ENCODE results near the gene RBM23. TPM values are rescaled to one million over a fixed set of nuclear protein-coding genes. Genes with fewer than 3 reads are reported as not detected.
"Not testable (repeated sequence)": the region's sequence is repeated elsewhere in the genome, so short reads cannot be mapped to it uniquely, and the experiment has no call there.

RBM23 gene
- total RNA-seq, 1 donor from 2014 or later = 113 TPM

GRCh38 chr14:22952418-22952817 is 33.5 kb upstream of the RBM23 start:
- H3K4me1 ChIP-seq = peaks cover 5 to 9% of the 10 kb centered on the region in 2 donors
- H3K27me3 ChIP-seq = no peaks in the 10 kb centered on the region
- no peaks in the 10 kb centered on the region for H3K9me3 ChIP-seq
- TF ChIP-seq CTCF (IDR thresholded peaks at IDR 0.05) = no peak
- intact Hi-C loops (cut with DNase I) = no loop called here
- no peak for DNase-seq (ENCODE audit: low spot score in 2 of 2)
- no peak overlapping the region for H3K4me3 ChIP-seq
- peaks cover 12 to 38% of the 10 kb centered on the region in 2 donors for H3K36me3 ChIP-seq
- no peak overlapping the region for H3K27ac ChIP-seq

GRCh38 chr14:22951795-22952194 is 32.8 kb upstream of the RBM23 start:
- peaks cover 18 to 44% of the 10 kb centered on the region in 2 donors for H3K36me3 ChIP-seq
- H3K4me3 ChIP-seq; H3K27ac ChIP-seq; intact Hi-C loops (cut with DNase I); H3K4me1 ChIP-seq; DNase-seq (ENCODE audit: low spot score in 2 of 2); H3K27me3 ChIP-seq; H3K9me3 ChIP-seq: not testable (repeated sequence)

- Histone ChIP-seq H3K9me3 (no peaks in the 10 kb centered on the region), H3K27ac (no peak overlapping the region), H3K4me1 (no peaks in the 10 kb centered on the region), H3K27me3 (no peaks in the 10 kb centered on the region), H3K4me3 (no peak overlapping the region), H3K36me3 (peaks cover 20 to 52% of the 10 kb centered on the region in 2 donors)
- intact Hi-C loops (cut with DNase I) = no loop called here
- TF ChIP-seq CTCF (IDR thresholded peaks at IDR 0.05) = no peak
- DNase-seq (ENCODE audit: low spot score in 2 of 2) = no peak
These were observed 26.7 kb upstream of the RBM23 start for GRCh38 chr14:22945642-22946041.

- Histone ChIP-seq H3K27ac (no peak overlapping the region), H3K9me3 (no peaks in the 10 kb centered on the region), H3K4me3 (no peak overlapping the region), H3K36me3 (peaks cover 0 to 8% of the 10 kb centered on the region in 2 donors), H3K4me1 (no peaks in the 10 kb centered on the region), H3K27me3 (no peaks in the 10 kb centered on the region)
- intact Hi-C loops (cut with DNase I) = no loop called here
- no peak for DNase-seq (ENCODE audit: low spot score in 2 of 2)
- no peak for TF ChIP-seq CTCF (IDR thresholded peaks at IDR 0.05)
These were observed 20.7 kb upstream of the RBM23 start for GRCh38 chr14:22939684-22940083.

- intact Hi-C loops (cut with DNase I) = no loop called here
- TF ChIP-seq CTCF (IDR thresholded peaks at IDR 0.05) = no peak
- no peak overlapping the region for H3K27ac ChIP-seq
- peaks cover 0 to under 1% of the 10 kb centered on the region in 2 donors for H3K4me1 ChIP-seq
- DNase-seq (ENCODE audit: low spot score in 2 of 2) = no peak
- H3K27me3 ChIP-seq = no peaks in the 10 kb centered on the region
- H3K9me3 ChIP-seq = no peaks in the 10 kb centered on the region
- no peaks in the 10 kb centered on the region for H3K36me3 ChIP-seq
- H3K4me3 ChIP-seq = no peak overlapping the region
These were observed 16.2 kb upstream of the RBM23 start for GRCh38 chr14:22935156-22935555.

GRCh38 chr14:22932146-22932545 is 13.2 kb upstream of the RBM23 start:
- Histone ChIP-seq H3K9me3 (no peaks in the 10 kb centered on the region), H3K4me1 (peaks cover 0 to 14% of the 10 kb centered on the region in 2 donors), H3K4me3 (no peak overlapping the region), H3K27ac (no peak overlapping the region), H3K36me3 (no peaks in the 10 kb centered on the region), H3K27me3 (no peaks in the 10 kb centered on the region)
- no peak for DNase-seq (ENCODE audit: low spot score in 2 of 2)
- no peak for TF ChIP-seq CTCF (IDR thresholded peaks at IDR 0.05)
- intact Hi-C loops (cut with DNase I) = loop anchor here (5.0 kb wide), 1 partner anchor 125 kb away; the partner anchor contains the start of gene CDH24

Measured in ascending aorta (tissue), 2 donors.